HG03060 (cell line): Measurements from ENCODE around the gene B3GLCT.
A peak's percentile ranks its signal among the peaks of the same experiment; 100 is the strongest.
"Not testable (repeated sequence)": the region's sequence is repeated elsewhere in the genome, so short reads cannot be mapped to it uniquely, and the experiment has no call there.

Experiments used
- ATAC-seq: cut with Tn5 transposase; IDR thresholded peaks from one replicate; pipeline ENCODE4 v1.9.1; 2021; ENCODE audit warnings: low read depth, moderate number of reproducible peaks; ENCODE audit not compliant: unreplicated experiment

Gene B3GLCT

DNA sequence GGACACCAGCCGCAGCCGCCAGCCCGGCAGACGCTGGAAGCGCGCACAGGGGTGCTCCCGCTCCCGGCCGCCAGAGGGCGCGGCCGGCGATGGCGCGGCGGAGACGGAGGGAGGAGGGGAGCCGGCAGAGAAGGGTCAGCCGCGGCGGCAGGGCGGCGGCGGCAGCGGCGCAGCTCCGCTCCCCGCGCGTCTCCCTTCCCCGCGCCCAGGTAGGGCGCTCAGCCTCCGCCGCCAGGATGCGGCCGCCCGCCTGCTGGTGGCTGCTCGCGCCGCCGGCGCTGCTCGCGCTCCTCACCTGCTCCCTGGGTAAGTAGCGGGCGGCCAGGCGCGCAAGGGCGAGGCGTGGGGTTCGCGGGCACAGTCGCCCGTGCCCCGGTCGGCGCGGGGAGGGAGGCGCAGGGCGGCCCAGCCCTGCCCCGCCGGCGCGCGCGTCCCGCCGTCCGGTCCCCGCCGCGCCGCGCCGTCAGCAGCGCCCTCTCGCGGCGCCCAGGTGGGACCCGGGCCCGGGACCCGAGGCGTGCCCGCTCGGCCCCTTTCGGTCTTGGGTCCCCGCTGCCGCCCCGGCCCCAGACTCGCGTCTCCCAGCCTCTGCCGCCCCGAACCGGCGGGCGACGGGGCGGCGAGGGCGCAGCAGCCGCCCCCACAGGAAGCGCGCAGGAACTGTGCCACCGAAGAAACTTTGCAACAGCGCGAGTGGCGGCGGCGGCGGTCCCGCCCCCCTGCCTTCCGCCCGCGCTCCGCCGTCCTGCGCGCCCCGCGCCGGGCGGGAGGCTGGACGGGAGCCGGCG lies at the start of gene B3GLCT:
B3GLCT (plus strand) TSS at position 127 of the 788 bp plus-strand sequence; CDS start at position 237, 110 bp downstream.
- ATAC-seq = peak; percentile 51

DNA sequence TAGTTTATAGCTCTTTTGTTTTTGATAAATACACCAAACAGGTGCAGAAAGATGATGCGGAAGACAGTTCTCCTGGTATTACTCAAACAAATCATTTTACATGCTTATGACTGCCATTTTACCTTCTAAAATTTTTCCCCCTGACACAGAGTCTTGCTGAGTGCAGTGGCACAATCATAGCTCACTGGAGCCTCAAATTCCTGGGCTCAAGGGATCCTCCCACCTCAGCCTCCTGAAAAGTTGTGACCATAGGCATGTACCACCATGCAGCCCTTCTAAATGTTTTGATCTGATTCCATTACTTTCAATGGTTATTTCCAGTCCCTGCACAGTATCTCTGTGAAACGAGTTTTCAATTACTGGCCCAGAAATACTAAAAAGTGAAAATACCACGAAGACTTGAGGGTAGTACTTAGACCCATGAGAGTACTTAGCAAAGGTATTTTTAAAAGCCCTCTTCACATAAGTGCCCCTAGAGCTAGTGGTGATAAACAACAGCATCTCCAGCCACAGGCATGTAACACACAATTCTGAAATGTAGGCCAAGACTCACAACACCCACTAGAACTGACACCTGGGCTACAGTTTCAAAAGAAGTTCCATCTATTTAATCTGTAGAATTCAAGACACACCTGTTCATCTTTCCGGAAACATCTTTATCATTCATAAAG lies 49.3 kb upstream of the B3GLCT start:
- no peak for ATAC-seq

DNA sequence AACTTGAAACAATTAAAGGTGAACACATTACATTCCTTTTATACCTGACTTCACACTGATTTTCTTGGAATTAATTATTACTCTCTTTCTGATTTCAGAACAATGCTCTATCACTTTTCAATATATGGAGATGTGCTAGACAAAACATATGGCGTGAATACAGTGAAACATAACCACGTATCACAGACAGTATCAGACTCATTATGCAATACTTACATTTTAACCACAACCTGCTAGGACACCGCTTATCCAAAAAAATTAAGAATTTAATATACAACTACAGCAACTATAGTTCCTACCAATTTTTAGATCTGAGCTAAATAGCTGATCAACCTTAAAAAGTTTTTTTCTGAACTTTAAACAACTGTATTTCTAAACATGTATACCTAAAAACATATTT lies 47.9 kb upstream of the B3GLCT start:
- ATAC-seq = no peak

DNA sequence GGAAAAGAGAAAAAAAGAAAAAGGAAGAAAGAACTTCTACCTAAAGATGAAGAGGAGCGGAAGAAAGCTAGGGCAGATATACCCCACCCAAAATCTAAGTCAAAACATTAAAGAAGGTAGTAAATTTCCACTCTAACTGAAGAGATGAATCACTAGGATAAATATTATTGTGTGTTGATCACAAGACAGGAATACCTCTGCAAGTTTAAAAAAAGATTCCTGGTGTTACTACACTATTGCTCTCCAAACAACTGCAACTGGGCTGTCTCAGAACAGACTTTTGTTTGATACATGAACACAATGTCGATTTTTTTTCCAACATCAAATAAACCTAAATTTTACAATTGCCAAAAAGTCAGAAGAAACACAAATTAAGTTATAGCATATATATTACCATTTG lies 44.8 kb upstream of the B3GLCT start:
- no peak for ATAC-seq

DNA sequence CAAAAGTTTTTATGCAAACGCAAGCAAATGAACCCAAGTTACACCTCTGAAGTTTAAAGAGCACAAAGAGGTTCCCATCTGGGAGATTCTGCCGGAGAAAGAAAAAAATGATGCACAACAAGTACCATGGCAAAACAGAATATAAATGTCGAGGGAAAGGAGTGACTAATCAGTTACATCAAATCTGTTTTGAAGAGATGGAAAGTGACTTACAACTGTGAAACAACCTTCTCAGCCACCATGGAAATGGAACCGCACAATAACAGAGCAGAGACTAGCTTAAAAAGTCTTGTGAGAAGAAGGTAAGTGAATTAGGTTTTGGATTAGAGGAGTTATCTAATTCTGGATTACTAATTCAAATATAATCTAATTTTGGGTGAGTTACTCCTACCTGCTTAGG lies 40.5 kb upstream of the B3GLCT start:
- no peak for ATAC-seq

DNA sequence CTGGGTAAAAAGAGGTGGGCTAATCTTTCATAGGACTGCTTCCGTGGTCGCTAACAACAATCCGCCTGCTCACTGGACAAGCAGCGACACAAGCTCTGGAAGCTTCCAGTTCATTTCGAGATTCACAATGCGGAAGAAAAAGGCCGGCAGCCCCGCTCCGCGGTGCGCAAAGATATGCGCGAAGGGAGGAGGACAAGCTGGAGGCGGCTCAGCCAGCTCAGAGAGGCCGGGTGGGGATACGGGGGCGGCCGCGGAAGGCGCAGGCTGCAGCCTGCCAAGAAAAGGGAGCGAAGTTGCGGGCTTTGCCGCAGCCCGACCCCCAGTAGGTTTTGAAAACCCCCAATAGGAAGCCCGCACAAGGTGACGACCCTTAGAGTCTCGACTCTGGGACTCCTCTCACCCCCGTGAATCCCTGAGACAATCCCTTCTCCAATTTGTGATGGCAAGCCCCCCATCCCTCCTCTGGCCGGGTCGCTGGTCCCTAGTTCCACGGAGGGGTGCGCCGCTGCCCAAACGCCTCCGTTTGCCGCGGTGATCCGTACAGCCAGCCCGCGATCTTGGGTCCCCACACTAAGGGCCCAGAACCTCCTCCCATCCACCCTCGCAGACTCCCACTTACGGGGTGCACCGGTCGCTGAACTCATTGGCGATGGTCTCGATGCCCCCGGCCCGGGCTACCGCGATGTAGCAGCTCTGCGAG lies 38.8 kb upstream of the B3GLCT start:
- ATAC-seq = peak; percentile 28

DNA sequence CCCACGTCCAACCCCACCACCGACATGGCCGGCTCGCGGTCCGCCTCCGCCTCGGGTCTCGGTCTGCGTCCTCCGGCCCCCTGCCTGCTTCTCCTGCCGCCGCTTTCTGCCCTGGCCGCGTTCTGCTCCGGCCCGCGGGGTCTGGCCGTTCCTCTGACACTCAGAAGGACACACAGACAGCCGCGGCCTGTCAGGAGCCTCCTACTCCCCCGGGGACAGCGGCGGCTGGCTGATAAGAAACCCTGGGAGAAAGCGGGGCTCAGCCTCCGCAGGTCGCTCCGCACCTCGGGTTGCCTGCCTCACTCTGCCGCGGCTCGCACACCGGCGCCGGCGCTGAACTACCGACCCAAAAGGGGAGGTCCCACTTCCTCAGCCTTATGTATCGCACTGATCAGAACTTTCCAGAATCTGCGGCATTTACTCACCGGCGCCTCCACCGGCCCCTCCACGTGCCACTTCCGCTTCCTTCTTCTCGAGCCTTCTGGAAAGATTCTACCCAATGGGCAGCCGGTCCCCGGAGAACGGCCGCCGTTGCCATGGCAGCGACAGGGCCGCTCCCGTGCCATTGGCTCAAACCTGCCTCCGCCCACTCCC lies 38.1 kb upstream of the B3GLCT start, which contains the start of gene HSPH1:
HSPH1 (minus strand) TSS at position 348 of the 594 bp plus-strand sequence; CDS start at position 26, 322 bp downstream.
- peak; percentile 59 for ATAC-seq

DNA sequence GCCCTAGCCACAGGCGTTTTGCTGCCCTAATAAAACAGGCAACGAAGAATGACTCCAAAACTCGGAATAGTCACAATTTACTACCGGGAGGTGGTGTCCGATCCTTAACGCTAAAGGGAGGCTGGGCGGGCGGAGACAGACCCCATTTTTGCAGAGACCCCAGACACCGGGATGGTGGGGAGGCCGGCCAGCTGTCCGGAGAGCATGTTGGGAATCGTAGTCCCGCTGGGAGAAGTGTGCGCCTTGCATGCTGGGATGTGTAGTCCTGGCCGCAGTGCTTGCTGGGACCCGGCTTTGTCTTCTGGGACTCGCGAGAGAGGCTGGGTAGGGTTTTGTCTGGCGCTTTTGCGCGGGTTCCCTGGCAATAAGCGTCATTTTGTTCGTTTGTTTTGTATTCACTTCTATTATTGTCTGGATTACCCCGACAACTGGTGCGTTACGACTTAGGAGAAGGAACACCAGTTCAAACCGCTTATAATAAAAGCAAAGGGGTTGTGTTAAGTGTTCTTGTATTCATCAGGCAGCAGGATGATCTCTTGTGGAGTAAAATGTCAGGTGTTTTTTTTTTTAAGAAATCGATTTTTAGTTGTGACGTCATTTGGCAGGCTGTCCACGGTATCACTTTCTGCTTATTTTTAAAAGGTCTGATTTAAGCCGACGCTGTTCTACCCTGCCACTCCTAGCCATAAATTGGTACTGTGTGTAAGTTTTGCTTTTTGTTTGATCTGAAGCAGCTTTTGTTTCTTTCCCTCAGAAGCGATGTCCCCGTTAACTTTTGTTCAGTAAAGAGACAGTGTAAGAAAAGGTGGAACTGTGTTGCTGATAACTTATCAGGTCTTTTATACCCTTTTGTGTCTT lies 37.4 kb upstream of the B3GLCT start:
- peak; percentile 72 for ATAC-seq

DNA sequence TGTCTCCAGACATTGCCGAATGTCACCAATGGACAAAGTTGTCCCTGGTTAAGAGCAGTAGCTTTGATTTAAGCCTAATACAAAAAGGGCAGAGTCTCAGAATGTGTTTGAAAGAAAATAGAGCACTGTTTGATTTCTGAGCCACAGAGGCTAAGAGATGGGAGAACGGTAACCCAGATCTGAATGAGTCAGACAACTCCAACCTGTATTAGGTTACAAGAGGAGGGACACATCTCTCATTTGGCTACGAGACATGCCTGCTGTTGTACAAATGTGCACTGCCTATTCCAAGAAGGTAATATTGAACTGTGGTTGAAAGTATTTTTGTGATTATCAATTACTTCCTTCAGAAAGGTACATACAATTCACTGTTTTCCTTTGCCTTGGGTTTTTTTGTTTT lies 33.2 kb upstream of the B3GLCT start:
- ATAC-seq = no peak

DNA sequence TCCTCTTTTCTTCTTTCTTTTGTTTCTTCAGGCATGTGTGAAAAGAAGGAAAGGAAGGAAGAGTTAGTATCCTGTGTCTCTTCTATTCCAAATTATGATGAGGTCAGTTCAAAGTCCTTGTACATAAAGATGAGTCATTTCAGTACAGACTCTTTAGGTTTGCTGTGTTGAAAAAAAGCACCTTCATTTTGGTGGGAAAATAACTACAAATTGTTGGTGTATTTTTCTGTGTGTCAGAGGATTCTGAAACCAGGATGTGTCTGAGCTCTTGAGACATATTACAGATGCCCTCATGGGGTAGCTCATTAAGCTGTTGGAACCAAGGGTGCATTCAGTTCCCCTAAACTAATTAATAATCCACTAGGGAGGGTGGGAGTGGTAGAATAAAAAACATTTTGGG lies 32.3 kb upstream of the B3GLCT start:
- ATAC-seq = peak; percentile 54

DNA sequence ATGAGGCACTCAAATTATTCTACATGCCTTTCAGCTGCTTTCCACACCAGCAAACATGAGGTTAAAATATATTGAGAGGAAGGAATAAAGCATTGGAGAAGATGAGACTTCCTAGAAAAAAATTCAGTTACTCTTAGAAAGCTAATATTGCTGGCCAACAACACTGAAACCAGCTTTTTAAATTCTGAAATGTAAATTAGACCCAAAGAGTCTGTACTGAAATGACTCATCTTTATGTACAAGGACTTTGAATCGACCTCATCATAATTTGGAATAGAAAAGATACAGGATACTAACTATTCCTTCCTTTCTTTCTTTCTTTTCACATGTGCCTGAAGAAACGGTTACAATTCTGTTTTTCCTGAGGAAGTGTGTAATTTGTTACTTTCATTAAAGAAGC lies 31.6 kb upstream of the B3GLCT start:
- no peak for ATAC-seq

DNA sequence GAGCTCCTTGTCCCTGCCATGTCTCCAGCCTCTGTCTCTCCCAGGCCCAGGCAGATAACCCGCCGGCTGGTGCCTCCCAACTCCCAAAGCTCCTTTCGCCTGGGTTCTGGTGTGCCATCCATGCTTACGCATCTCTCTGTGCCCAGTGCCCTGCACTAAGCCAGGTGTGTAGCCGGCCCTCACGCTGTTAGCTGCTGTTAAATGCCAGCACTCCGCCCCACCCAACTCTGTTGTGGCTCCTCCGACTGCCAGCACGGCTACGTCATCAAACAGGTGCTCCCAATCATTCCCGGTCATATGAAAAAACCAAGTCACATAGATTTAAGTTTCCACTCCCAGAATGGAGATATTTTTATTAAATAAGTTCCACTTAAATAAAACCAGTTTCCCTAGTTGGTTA lies 31.0 kb upstream of the B3GLCT start:
- no peak for ATAC-seq

DNA sequence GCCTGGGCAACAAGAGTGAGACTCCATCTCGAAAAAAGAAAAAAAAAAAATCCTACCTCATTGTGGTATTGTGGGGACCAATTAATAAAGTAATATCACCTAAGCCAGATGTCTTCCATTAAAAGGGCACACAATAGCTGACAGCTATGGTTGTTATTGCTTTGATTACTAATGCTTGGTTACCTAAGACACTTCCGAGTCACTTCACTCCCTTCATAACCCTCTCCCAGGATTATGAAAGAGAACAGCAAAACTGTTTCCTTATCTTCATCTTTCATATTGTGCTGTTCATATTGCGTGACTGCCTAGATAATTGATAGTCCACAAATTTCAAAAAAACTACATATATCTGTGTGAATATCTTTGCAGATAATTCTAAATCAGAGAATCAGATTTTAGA lies 27.8 kb upstream of the B3GLCT start:
- ATAC-seq = no peak

DNA sequence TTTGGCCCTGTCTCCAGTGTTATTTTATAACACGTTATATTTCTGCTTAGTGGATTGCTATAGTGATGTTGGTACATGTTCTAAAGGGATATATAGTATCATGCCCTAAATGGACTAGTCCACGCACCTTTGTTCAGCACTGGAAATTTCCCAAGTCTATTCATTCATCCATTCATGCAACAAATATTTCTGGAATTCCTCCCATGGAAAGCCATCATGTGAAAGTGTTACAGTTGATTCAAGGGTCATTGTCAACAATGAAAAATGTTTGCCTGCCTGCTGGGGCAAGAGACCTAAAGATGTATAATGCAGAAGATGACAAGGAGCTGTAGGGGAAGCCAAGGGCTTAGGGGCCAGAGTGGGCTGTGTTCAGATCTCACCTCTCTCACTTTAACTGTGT lies 27.2 kb upstream of the B3GLCT start:
- ATAC-seq = no peak

DNA sequence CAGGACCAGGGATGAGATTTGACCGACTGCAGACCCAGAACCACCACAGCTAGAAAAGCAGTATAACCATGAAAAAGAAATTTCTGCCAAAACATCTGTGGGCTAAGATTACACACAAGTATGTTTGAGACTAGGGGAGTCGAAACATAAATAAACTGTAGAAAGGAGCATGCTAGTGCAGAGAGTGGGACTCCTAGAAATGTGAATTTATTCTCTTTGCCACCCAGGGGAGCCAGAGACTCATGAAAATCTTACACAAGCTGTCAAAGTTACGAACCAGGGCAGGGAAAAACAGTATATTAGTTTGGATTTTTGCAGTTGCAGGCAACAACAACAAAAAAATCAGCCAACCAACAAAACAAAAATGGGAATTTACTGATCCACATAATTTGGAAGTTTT lies 25.8 kb upstream of the B3GLCT start:
- ATAC-seq = no peak

DNA sequence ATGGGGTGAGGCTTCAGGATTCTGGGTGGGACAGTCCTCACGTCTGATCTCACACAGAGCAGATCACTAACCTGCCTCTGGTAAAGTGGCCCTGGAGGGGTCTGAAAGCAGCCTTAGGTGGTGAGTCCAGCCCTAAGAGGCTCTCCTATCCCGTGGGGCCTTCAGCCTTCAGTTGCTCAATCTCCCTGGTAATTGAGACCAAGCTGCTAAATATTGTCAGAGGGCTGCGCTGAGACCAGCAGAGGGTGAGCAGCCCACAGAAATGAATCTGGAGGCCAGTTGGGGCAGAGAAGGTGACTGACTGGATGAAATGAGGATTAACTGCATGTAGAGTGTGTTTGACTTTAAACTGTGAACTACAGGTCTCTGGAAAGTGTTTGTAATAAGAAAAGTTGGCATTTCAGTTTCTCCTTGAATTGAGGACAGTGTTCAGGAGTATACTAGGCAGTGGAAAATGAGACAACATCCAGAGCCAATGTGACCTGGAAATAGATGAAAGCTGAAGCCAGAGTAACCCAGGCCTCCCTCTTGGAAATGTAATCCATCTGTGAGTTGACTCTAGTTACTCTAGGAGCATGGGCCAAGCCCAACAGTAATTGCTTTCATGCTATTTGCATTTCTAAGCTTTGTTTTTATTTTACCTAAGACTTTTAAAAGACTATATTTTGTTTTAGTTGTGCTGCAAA lies 23.8 kb upstream of the B3GLCT start:
- ATAC-seq = no peak

DNA sequence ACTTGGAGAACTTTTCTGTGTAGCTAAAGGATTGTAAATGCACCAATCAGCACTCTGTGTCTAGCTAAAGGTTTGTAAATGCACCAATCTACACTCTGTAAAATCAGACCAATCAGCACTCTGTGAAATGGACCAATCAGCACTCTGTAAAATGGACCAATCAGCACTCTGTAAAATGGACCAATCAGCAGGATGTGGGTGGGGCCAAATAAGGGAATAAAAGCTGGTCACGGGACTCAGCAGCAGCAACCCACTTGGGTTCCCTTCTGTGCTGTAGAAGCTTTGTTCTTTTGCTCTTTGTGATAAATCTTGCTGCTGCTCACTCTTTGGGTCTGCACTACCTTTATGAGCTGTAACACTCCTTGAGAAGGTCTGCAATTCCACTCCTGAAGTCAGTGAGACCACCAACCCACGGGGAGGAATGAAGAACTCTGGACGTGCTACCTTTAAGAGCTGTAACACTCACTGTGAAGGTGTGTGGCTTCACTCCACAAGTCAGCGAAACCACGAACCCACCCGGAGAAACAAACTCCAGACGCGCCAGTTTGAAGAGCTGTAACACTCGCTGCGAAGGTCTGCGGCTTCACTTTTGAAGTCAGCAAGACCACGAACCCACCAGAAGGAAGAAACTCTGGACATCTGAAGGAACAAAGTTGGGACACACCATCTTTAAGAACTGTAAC lies 21.8 kb upstream of the B3GLCT start:
- ATAC-seq = not testable (repeated sequence)

DNA sequence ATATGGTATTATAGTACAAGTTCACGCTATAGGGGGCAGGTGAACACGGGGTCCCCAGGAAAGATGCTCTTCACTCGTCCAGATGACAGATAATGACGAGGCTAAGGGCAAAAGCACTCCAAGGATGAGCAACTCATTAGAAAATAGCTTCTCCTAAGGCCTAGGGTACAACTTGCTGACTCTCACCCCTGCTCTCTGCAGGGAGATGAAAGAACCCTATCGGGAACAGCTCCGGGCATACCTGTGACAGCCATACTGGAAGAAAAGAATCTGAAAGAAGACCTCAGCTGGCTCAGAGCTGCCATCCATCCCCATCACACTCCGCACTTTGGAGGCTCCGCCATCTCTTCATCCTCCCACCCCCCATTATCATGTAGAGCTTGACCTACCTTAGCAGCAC lies 20.5 kb upstream of the B3GLCT start:
- no peak for ATAC-seq

DNA sequence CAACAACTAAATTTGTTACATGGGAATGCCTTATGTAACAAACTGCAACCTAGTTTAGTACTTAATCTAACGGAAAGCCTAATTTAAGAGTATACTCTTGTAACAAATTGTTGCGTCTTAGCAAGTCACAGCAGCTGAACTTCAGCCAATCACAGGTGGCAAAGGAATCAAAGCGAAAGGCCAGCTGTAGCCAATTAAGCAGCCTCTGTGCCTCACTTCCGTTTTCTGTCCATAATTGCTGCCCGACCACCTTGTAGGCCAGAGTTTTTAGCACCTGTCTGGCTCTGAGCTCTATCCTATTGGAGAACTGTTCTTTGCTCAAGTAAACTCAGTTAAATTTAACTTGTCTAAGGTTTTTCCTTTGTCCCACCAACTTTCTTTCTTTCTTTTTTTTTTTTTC lies 20.0 kb upstream of the B3GLCT start:
- no peak for ATAC-seq
